HepG2 (cell line): ENCODE data around the gene LAMTOR2.

Source experiments
- EP300 ChIP-seq, 3 experiments: sonication (generic) in 1 of 3; formaldehyde crosslinking in 1 of 3; IDR thresholded peaks; 2 replicates each; pipeline versions ENCODE4 v1.5.1 to v1.6.1; 2011 to 2020; ENCODE audit warnings: low read depth in 2 of 3, low read length in 2 of 3, borderline replicate concordance in 1 of 3, improper control_type of control experiment in 1 of 3, mild to moderate bottlenecking in 1 of 3, missing genetic modification reagents in 1 of 3, moderate library complexity in 1 of 3
- ETV5 ChIP-seq: IDR thresholded peaks from 2 replicates; pipeline ENCODE4 v1.6.1; 2018; ENCODE audit warnings: missing biosample characterization, missing genetic modification reagents, inconsistent platforms, borderline replicate concordance
- ETV6 ChIP-seq: sonication (generic); formaldehyde crosslinking; conservative IDR thresholded peaks from 2 replicates; pipeline ENCODE4 v1.4.0; 2020; ENCODE audit warnings: missing genetic modification reagents
- EZH2 ChIP-seq: conservative IDR thresholded peaks from 2 replicates; pipeline ENCODE4 v1.6.1; 2012; ENCODE audit warnings: mild to moderate bottlenecking, low read depth, low read length, moderate library complexity
- FOXP1 ChIP-seq, 2 experiments: fragments of 450-650 bp in 1 of 2; IDR thresholded peaks; 2 replicates each; pipeline ENCODE4 v1.6.1; 2017 to 2018; ENCODE audit warnings: antibody characterized with exemption in 1 of 2
- GLI4 ChIP-seq: sonication (generic); formaldehyde crosslinking; IDR thresholded peaks from 2 replicates; pipeline ENCODE4 v1.5.1; 2020; ENCODE audit warnings: missing genetic modification reagents, mild to moderate bottlenecking, moderate library complexity, borderline replicate concordance
- RFX5 ChIP-seq: IDR thresholded peaks from 2 replicates; pipeline ENCODE4 v1.6.1; 2011; ENCODE audit warnings: low read depth, low read length, improper control_type of control experiment
- SMARCC2 ChIP-seq: fragments of 450-650 bp; IDR thresholded peaks from 2 replicates; pipeline ENCODE4 v1.6.1; 2017; ENCODE audit warnings: antibody characterized with exemption, mild to moderate bottlenecking
- SP2 ChIP-seq: sonication (generic); formaldehyde crosslinking; IDR thresholded peaks from 2 replicates; pipeline ENCODE4 v1.5.1; 2020; ENCODE audit warnings: mild to moderate bottlenecking, missing genetic modification reagents
- SRF ChIP-seq: IDR thresholded peaks from 2 replicates; pipeline ENCODE4 v1.6.1; 2011; ENCODE audit warnings: mild to moderate bottlenecking, low read depth, low read length, moderate library complexity
- TAF1 ChIP-seq: sonication (generic); formaldehyde crosslinking; IDR thresholded peaks from 2 replicates; pipeline ENCODE4 v1.4.0; 2020; ENCODE audit warnings: missing genetic modification reagents
- TF ChIP-seq, protein P1 (sequence below): sonication (generic); formaldehyde crosslinking; IDR thresholded peaks from 2 replicates; pipeline ENCODE4 v1.5.0; 2020; ENCODE audit warnings: mild to moderate bottlenecking, missing genetic modification reagents, moderate library complexity
- TF ChIP-seq, protein P2 (sequence below): IDR thresholded peaks from 2 replicates; pipeline ENCODE4 v1.6.1; 2012; ENCODE audit warnings: inconsistent platforms
- TF ChIP-seq, protein P3 (sequence below), 2 experiments: sonication (generic) in 1 of 2; formaldehyde crosslinking in 1 of 2; IDR thresholded peaks; 2 replicates each; pipeline versions ENCODE4 v1.5.1 to v1.6.1; 2011 to 2020; ENCODE audit warnings: borderline replicate concordance in 1 of 2, low read depth in 1 of 2, low read length in 1 of 2, mild to moderate bottlenecking in 1 of 2, missing genetic modification reagents in 1 of 2, moderate library complexity in 1 of 2

DNA sequence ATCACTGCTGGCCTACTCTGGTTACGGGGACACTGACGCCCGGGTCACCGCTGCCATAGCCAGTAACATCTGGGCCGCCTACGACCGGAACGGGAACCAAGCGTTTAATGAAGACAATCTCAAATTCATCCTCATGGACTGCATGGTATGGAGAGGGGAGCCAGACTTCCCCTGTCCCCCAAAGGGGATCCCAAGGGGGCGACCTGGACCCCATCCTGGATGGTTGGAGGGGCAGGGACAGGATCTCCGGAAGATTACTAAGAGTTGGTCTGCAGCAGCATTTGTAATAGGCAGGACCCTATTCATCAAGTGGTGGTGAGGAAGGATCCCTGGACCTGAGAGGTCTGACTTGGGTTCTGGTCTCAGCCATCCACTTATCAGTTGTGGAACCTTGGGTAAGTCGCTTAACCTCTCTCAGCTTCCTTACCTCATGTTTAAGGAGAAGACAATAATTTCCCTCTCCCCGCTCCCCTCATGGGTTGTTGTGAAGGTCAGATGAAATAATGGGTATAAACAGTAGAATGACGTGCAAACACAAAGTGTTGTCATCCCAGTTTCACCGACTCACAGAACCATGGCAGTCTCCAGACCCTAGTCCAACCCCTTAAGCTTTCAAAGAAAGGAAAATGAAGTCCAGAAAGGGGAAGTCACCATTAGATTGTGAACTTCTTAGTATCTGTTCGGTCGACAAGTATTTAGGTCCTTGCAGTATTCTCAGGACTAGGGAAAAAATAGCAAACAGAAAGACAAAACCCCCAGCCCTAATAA lies 883 bp downstream of the LAMTOR2 start:
- TF ChIP-seq SMARCC2 (no peak), TAF1 (CRISPR knock-in tag) (no peak), SP2 (CRISPR knock-in tag) (no peak), GLI4 (CRISPR knock-in tag) (no peak), EZH2 (no peak), ETV6 (CRISPR knock-in tag) (no peak), ETV5 (CRISPR knock-in tag) (no peak), FOXP1 (IDR thresholded peaks at IDR 0.05) (no peak), FOXP1 (CRISPR knock-in tag; IDR thresholded peaks at IDR 0.05) (no peak), EP300 (IDR thresholded peaks at IDR 0.05; ENCODE audit: low read depth in 2 of 2, low read length in 2 of 2) (no peak), EP300 (CRISPR knock-in tag; IDR thresholded peaks at IDR 0.05; ENCODE audit: borderline replicate concordance) (no peak), RFX5 (no peak), SRF (no peak)
- TF ChIP-seq, protein P1, sequence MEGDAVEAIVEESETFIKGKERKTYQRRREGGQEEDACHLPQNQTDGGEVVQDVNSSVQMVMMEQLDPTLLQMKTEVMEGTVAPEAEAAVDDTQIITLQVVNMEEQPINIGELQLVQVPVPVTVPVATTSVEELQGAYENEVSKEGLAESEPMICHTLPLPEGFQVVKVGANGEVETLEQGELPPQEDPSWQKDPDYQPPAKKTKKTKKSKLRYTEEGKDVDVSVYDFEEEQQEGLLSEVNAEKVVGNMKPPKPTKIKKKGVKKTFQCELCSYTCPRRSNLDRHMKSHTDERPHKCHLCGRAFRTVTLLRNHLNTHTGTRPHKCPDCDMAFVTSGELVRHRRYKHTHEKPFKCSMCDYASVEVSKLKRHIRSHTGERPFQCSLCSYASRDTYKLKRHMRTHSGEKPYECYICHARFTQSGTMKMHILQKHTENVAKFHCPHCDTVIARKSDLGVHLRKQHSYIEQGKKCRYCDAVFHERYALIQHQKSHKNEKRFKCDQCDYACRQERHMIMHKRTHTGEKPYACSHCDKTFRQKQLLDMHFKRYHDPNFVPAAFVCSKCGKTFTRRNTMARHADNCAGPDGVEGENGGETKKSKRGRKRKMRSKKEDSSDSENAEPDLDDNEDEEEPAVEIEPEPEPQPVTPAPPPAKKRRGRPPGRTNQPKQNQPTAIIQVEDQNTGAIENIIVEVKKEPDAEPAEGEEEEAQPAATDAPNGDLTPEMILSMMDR (CRISPR knock-in tag) = no peak
- TF ChIP-seq, protein P2, sequence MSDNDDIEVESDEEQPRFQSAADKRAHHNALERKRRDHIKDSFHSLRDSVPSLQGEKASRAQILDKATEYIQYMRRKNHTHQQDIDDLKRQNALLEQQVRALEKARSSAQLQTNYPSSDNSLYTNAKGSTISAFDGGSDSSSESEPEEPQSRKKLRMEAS = no peak
- TF ChIP-seq, protein P3, sequence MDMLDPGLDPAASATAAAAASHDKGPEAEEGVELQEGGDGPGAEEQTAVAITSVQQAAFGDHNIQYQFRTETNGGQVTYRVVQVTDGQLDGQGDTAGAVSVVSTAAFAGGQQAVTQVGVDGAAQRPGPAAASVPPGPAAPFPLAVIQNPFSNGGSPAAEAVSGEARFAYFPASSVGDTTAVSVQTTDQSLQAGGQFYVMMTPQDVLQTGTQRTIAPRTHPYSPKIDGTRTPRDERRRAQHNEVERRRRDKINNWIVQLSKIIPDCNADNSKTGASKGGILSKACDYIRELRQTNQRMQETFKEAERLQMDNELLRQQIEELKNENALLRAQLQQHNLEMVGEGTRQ (IDR thresholded peaks at IDR 0.05; ENCODE audit: low read depth, low read length) = no peak
- TF ChIP-seq, protein P3 (CRISPR knock-in tag; IDR thresholded peaks at IDR 0.05; ENCODE audit: borderline replicate concordance) = no peak
